Lower leg skin (tissue), 4 donors: Measurements from ENCODE around the gene VPS52. TPM values are rescaled to one million over a fixed set of nuclear protein-coding genes. Genes with fewer than 3 reads are reported as not detected.
"Not testable (repeated sequence)": the region's sequence is repeated elsewhere in the genome, so short reads cannot be mapped to it uniquely, and the experiment has no call there.

Experiments used
- DNase-seq, 2 donors: peaks; one replicate each; pipeline ENCODE4 v3.0.0-alpha.2; 2019; ENCODE audit warnings: low spot score in 2 of 2
- H3K4me3 ChIP-seq: fragments of 200-600 bp; sonication (generic); 2 replicates; pipeline ENCODE4 v1.5.1; 2017; ENCODE audit warnings: mild to moderate bottlenecking, low read depth; ENCODE audit not compliant: poor library complexity, severe bottlenecking
- POLR2A ChIP-seq, 2 donors: fragments of 450-650 bp; IDR thresholded peaks; one replicate each; pipeline ENCODE4 v1.6.1; 2016 to 2017; ENCODE audit warnings: antibody characterized with exemption in 2 of 2, mild to moderate bottlenecking in 1 of 2, moderate library complexity in 1 of 2
- WGBS, 2 donors: methylation state at CpG; one replicate each; pipeline ENCODE4 v1.1.5; 2018; 5-methylcytosine and 5-hydroxymethylcytosine counted together
- intact Hi-C: fragments of 100-400 bp; cut with DNase I; formaldehyde crosslinking; loops from one replicate; pipeline ENCODE4 v1.15.0; 2023; ENCODE audit warnings: low total_unique reads
- total RNA-seq, 4 donors: library from RNA; depleted of rRNA; stranded (reverse); fragments of >200 nt; gene quantifications; one replicate each; pipeline ENCODE4 v1.1.0, GENCODE V29; 2016
- TF ChIP-seq, protein P1 (sequence below), 3 donors: fragments of 450-650 bp; IDR thresholded peaks; one replicate each; pipeline ENCODE4 v1.5.1; 2016; ENCODE audit warnings: antibody characterized with exemption in 3 of 3, mild to moderate bottlenecking in 3 of 3, moderate library complexity in 2 of 3

The VPS52 gene
- total RNA-seq, 4 donors from 2014 or later: 33.3 to 51.0 (median 44.4) TPM

- WGBS, 2 donors: 60 to 61% methylated on average over 3 of the region's 3 CpGs
- H3K4me3 ChIP-seq: no peak overlapping the region
- DNase-seq: no peak
- intact Hi-C loops: loop anchor here (10.0 kb wide), 1 partner anchor 227 kb away; no protein-coding TSS in a partner anchor
- TF ChIP-seq POLR2A (IDR thresholded peaks at IDR 0.05): no peak
- TF ChIP-seq, protein P1, sequence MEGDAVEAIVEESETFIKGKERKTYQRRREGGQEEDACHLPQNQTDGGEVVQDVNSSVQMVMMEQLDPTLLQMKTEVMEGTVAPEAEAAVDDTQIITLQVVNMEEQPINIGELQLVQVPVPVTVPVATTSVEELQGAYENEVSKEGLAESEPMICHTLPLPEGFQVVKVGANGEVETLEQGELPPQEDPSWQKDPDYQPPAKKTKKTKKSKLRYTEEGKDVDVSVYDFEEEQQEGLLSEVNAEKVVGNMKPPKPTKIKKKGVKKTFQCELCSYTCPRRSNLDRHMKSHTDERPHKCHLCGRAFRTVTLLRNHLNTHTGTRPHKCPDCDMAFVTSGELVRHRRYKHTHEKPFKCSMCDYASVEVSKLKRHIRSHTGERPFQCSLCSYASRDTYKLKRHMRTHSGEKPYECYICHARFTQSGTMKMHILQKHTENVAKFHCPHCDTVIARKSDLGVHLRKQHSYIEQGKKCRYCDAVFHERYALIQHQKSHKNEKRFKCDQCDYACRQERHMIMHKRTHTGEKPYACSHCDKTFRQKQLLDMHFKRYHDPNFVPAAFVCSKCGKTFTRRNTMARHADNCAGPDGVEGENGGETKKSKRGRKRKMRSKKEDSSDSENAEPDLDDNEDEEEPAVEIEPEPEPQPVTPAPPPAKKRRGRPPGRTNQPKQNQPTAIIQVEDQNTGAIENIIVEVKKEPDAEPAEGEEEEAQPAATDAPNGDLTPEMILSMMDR (IDR thresholded peaks at IDR 0.05): no peak
These were observed 29.7 kb downstream of the VPS52 start for GRCh38 chr6:33241968-33242367.

- no peak overlapping the region for H3K4me3 ChIP-seq
- TF ChIP-seq POLR2A (IDR thresholded peaks at IDR 0.05): no peak
- TF ChIP-seq, protein P1 (IDR thresholded peaks at IDR 0.05): no peak
- intact Hi-C loops: loop anchor here (2.0 kb wide), 1 partner anchor 195 kb away; no protein-coding TSS in a partner anchor
- WGBS, 2 donors: 52 to 71% methylated on average over 2 of the region's 2 CpGs
- peak in 1 of 2 donors; percentile 7 for DNase-seq
These were observed 33.9 kb downstream of the VPS52 start for GRCh38 chr6:33237741-33238140.

- intact Hi-C loops: no loop called here
These were observed 34.8 kb downstream of the VPS52 start for GRCh38 chr6:33236852-33237251.

DNA sequence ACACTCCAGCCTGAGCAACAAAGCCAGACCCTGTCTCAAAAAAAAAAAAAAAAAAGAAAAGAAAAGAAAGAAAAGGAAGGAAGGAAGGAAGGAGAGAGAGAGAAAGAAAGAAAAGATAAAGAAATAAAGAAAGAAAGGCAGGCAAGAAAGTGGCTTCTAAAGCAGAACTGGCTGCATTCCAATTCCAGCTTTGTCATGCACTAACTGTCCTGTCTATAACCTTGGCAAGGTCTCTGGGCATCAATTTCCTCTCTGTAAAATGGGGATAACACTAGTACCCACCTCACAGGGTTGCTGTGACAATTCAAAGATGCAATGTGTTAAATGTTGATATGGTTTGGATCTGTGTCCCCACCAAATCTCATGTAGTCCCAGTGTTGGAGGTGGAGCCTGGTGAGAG lies 35.3 kb downstream of the VPS52 start:
- intact Hi-C loops: no loop called here
- DNase-seq: no peak
- no peak overlapping the region for H3K4me3 ChIP-seq
- TF ChIP-seq, protein P1 (IDR thresholded peaks at IDR 0.05): no peak
- no peak for TF ChIP-seq POLR2A (IDR thresholded peaks at IDR 0.05)

More at GRCh38 chr6:33236852-33237251, 34.8 kb downstream of the VPS52 start:
- no peak for TF ChIP-seq POLR2A (IDR thresholded peaks at IDR 0.05)
- TF ChIP-seq, protein P1 (IDR thresholded peaks at IDR 0.05): no peak
- no peak overlapping the region for H3K4me3 ChIP-seq
- 85 to 87% methylated on average over 6 of the region's 6 CpGs for WGBS, 2 donors
- no peak for DNase-seq

- WGBS, 2 donors: 27 to 31% methylated on average over 6 of the region's 6 CpGs
- no peak for TF ChIP-seq POLR2A (IDR thresholded peaks at IDR 0.05)
- TF ChIP-seq, protein P1 (IDR thresholded peaks at IDR 0.05): no peak
- intact Hi-C loops: no loop called here
- peak in 1 of 2 donors; percentile 57 for DNase-seq
- H3K4me3 ChIP-seq: no peak overlapping the region
These were observed 36.4 kb downstream of the VPS52 start for GRCh38 chr6:33235221-33235634.

DNA sequence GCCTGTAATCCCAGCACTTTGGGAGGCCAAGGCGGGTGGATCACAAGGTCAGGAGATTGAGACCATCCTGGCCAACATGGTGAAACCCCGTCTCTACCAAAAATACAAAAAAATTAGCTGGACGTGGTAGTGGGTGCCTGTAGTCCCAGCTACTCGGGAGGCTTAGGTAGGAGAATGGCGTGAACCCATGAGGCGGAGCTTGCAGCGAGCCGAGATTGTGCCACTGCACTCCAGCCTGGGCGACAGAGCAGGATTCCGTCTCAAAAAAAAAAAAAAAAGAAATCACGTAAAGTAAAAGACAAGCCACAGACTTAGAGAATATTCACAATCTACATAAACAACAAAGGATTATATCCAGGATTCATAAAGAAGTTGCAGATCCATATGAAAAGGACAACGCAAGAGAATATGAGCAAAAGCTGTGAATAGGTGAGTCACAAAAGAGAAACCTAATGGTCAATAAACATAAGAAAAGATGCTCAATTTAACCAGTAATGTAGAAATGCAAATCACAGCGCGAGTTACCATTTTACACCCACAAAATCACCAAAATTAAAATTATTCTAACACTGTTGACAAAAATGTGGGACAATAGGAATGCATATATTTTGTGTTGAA lies 45.1 kb downstream of the VPS52 start:
- intact Hi-C loops, H3K4me3 ChIP-seq: not testable (repeated sequence)
- WGBS, 2 donors: 43 to 44% methylated on average over 14 of the region's 14 CpGs
- DNase-seq: peak in 1 of 2 donors; percentile 18
